ENCODE data around the gene ZBTB7C.

- TF ChIP-seq CTCF (conservative IDR thresholded peaks at IDR 0.05; ENCODE audit: low read depth, low read length) (no peak), FOS (IDR thresholded peaks at IDR 0.05; ENCODE audit: low read depth, low read length) (no peak)
These were observed 180.9 kb downstream of the ZBTB7C start for GRCh38 chr18:48228301-48228715.
